Body of pancreas (tissue), 4 donors: ENCODE measurements around the gene PDE6D.

Experiments
- CTCF ChIP-seq, 7 experiments: fragments of 450-650 bp in 4 of 7; fragments of 200-600 bp in 3 of 7; sonication (generic) in 3 of 7; IDR thresholded peaks; one replicate each; pipeline ENCODE4 v1.5.1; 2016 to 2019; ENCODE audit warnings: antibody characterized with exemption in 7 of 7
- POLR2A ChIP-seq, 3 donors: fragments of 450-650 bp; IDR thresholded peaks; one replicate each; pipeline ENCODE4 v1.6.1; 2016; ENCODE audit warnings: antibody characterized with exemption in 3 of 3, mild to moderate bottlenecking in 2 of 3

GRCh38 chr2:231803501-231804138, 22.5 kb upstream of the PDE6D start:
- TF ChIP-seq CTCF (IDR thresholded peaks at IDR 0.05) (no peak), POLR2A (IDR thresholded peaks at IDR 0.05) (no peak)
